Measurements from ENCODE around the gene AKAP13.
"Not testable (repeated sequence)": the region's sequence is repeated elsewhere in the genome, so short reads cannot be mapped to it uniquely, and the experiment has no call there.

The AKAP13 gene

GRCh38 chr15:85780225-85780985 lies 400.0 kb downstream of the AKAP13 start:
- DNase-seq = no peak

- no peak for DNase-seq
Measured at GRCh38 chr15:85781099-85781498, 400.7 kb downstream of the AKAP13 start.

- no peak for DNase-seq
Measured at GRCh38 chr15:85782064-85782463, 401.7 kb downstream of the AKAP13 start.

- DNase-seq = peak; percentile 68 to 87
Measured at GRCh38 chr15:85785887-85786780, 405.7 kb downstream of the AKAP13 start.

- DNase-seq = no peak
Measured at GRCh38 chr15:85786781-85787114, 406.3 kb downstream of the AKAP13 start.

GRCh38 chr15:85788771-85789495 lies 408.5 kb downstream of the AKAP13 start:
- no peak for DNase-seq

- no peak for DNase-seq
Measured at GRCh38 chr15:85789496-85789875, 409.1 kb downstream of the AKAP13 start.

GRCh38 chr15:85792102-85792731 lies 411.8 kb downstream of the AKAP13 start:
- no peak for DNase-seq

GRCh38 chr15:85792912-85793590 lies 412.6 kb downstream of the AKAP13 start:
- DNase-seq = no peak

GRCh38 chr15:85793641-85794597 lies 413.5 kb downstream of the AKAP13 start:
- peak; percentile 5 to 39 for DNase-seq

- DNase-seq = peak; percentile 91 to 96
Measured at GRCh38 chr15:85794598-85795336, 414.4 kb downstream of the AKAP13 start, which contains the start of gene KLHL25. TSS of gene KLHL25 (minus strand) at chr15:85794925. CDS start at chr15:85769810, 25,115 bp downstream.

GRCh38 chr15:85795337-85796305 lies 415.2 kb downstream of the AKAP13 start:
- DNase-seq = no peak

- not testable (repeated sequence) for DNase-seq
Measured at GRCh38 chr15:85796371-85796770, 416.0 kb downstream of the AKAP13 start.
